HG03558 (cell line): ENCODE measurements around the gene CACNA1B.

ENCODE experiments used
- ATAC-seq: cut with Tn5 transposase; IDR thresholded peaks from one replicate; pipeline ENCODE4 v1.9.1; 2021; ENCODE audit warnings: moderate number of reproducible peaks; ENCODE audit not compliant: unreplicated experiment; ENCODE audit errors: extremely low read depth

CACNA1B gene

GRCh38 chr9:137975936-137976565 is 98.5 kb downstream of the CACNA1B start:
- no peak for ATAC-seq

GRCh38 chr9:137977571-137978261 is 100.1 kb downstream of the CACNA1B start:
- ATAC-seq = no peak

GRCh38 chr9:137978262-137978714 is 100.7 kb downstream of the CACNA1B start:
- ATAC-seq = no peak

GRCh38 chr9:137982200-137982599 is 104.6 kb downstream of the CACNA1B start:
- no peak for ATAC-seq

GRCh38 chr9:137984005-137984404 is 106.4 kb downstream of the CACNA1B start:
- ATAC-seq = no peak

GRCh38 chr9:137984520-137985257 is 107.1 kb downstream of the CACNA1B start:
- no peak for ATAC-seq

GRCh38 chr9:137985637-137986071 is 108.1 kb downstream of the CACNA1B start:
- ATAC-seq = no peak

- ATAC-seq = no peak
These were observed 108.9 kb downstream of the CACNA1B start for GRCh38 chr9:137986268-137987099.

GRCh38 chr9:137987244-137988030 is 109.9 kb downstream of the CACNA1B start:
- ATAC-seq = no peak

GRCh38 chr9:137988051-137988450 is 110.5 kb downstream of the CACNA1B start:
- no peak for ATAC-seq

GRCh38 chr9:137988701-137989100 is 111.1 kb downstream of the CACNA1B start:
- ATAC-seq = no peak

GRCh38 chr9:137989156-137989555 is 111.6 kb downstream of the CACNA1B start:
- ATAC-seq = no peak

- ATAC-seq = no peak
These were observed 112.6 kb downstream of the CACNA1B start for GRCh38 chr9:137989999-137990715.

- ATAC-seq = no peak
These were observed 126.1 kb downstream of the CACNA1B start for GRCh38 chr9:138003485-138004190.

- ATAC-seq = no peak
These were observed 129.1 kb downstream of the CACNA1B start for GRCh38 chr9:138006576-138007233.

GRCh38 chr9:138007566-138007917 is 130.0 kb downstream of the CACNA1B start:
- ATAC-seq = no peak

GRCh38 chr9:138007918-138008841 is 130.6 kb downstream of the CACNA1B start:
- no peak for ATAC-seq
